H1 (cell line): ENCODE data around the gene INTS15. TPM values are rescaled to one million over a fixed set of nuclear protein-coding genes. Genes with fewer than 3 reads are reported as not detected.

Experiments
- CTCF ChIA-PET: fragments of 300-600 bp; sonication (Branson Sonifier 250); formaldehyde crosslinking; loops from one replicate; lab custom pipeline; 2021; ENCODE audit not compliant: partially characterized antibody; lab: Charles Lee
- POLR2A ChIA-PET: fragments of 300-600 bp; sonication (Branson Sonifier 250); formaldehyde crosslinking; loops from one replicate; lab custom pipeline; 2021; ENCODE audit warnings: inconsistent platforms; ENCODE audit not compliant: partially characterized antibody; lab: Charles Lee
- DNase-seq, 2 experiments: peaks; one replicate each; pipeline versions ENCODE4 v3.0.0 to v3.0.0-alpha.2; 2010 to 2022; ENCODE audit warnings: low spot score in 2 of 2, low read depth in 1 of 2, mixed read lengths in 1 of 2
- FAIRE-seq: peaks from 2 replicates; lab custom pipeline; 2011; peaks lifted over from hg19 to GRCh38; lab: Jason Lieb, UNC
- H2AFZ ChIP-seq: 2 replicates; pipeline ENCODE4 v1.8.1; 2012; ENCODE audit warnings: low read length, inconsistent platforms
- H2AK5ac ChIP-seq: 2 replicates; pipeline ENCODE4 v1.6.1; 2013; ENCODE audit warnings: low read depth, low read length
- H2BK120ac ChIP-seq: replicated peaks from 2 replicates; pipeline ENCODE3; 2013; ENCODE audit warnings: low read depth, low read length, inconsistent platforms
- H2BK12ac ChIP-seq: 2 replicates; pipeline ENCODE4 v1.6.1; 2013; ENCODE audit warnings: low read depth, low read length
- H2BK15ac ChIP-seq: 2 replicates; pipeline ENCODE4 v1.6.1; 2013; ENCODE audit warnings: low read length
- H2BK20ac ChIP-seq: 2 replicates; pipeline ENCODE4 v1.6.1; 2013; ENCODE audit warnings: low read length
- H2BK5ac ChIP-seq: 2 replicates; pipeline ENCODE4 v1.6.1; 2013; ENCODE audit warnings: low read depth, low read length
- H3K14ac ChIP-seq: 2 replicates; pipeline ENCODE4 v1.6.1; 2013; ENCODE audit warnings: inconsistent platforms; ENCODE audit not compliant: insufficient read length
- H3K18ac ChIP-seq: 2 replicates; pipeline ENCODE4 v1.6.1; 2013; ENCODE audit warnings: low read length; ENCODE audit errors: extremely low read depth
- H3K23ac ChIP-seq: 2 replicates; pipeline ENCODE4 v1.6.1; 2013; ENCODE audit warnings: inconsistent platforms; ENCODE audit not compliant: insufficient read length
- H3K23me2 ChIP-seq: 2 replicates; pipeline ENCODE4 v1.6.1; 2013; ENCODE audit warnings: low read depth, low read length
- H3K27ac ChIP-seq: 2 replicates; pipeline ENCODE4 v1.6.1; 2011; ENCODE audit warnings: low read depth, low read length, inconsistent platforms
- H3K27me3 ChIP-seq, 4 experiments: replicated peaks in 1 of 4; 1 replicate in 1 of 4; 2 replicates in 3 of 4; pipeline versions ENCODE4 v1.6.1 to v1.8.1; 2011 to 2013; ENCODE audit warnings: low read length in 3 of 4, mild to moderate bottlenecking in 3 of 4, inconsistent platforms in 2 of 4, mixed read lengths in 2 of 4, moderate library complexity in 1 of 4; ENCODE audit not compliant: control insufficient read depth in 3 of 4, insufficient read depth in 3 of 4; ENCODE audit errors: extremely low read depth in 1 of 4
- H3K36me3 ChIP-seq, 4 experiments: 2 replicates each; pipeline versions ENCODE4 v1.6.1 to v1.8.1; 2011 to 2013; ENCODE audit warnings: mild to moderate bottlenecking in 4 of 4, low read length in 3 of 4, moderate library complexity in 2 of 4, control low read depth in 1 of 4, inconsistent platforms in 1 of 4; ENCODE audit not compliant: insufficient read depth in 4 of 4, control insufficient read depth in 2 of 4
- H3K4ac ChIP-seq: replicated peaks from 2 replicates; pipeline ENCODE3; 2013; ENCODE audit warnings: low read length, low read depth, mixed read lengths, inconsistent platforms; ENCODE audit not compliant: insufficient read length
- H3K4me1 ChIP-seq, 4 experiments: replicated peaks in 1 of 4; 1 replicate in 1 of 4; 2 replicates in 3 of 4; pipeline versions ENCODE4 v1.6.1 to v1.8.1; 2011 to 2013; ENCODE audit warnings: low read length in 3 of 4, inconsistent platforms in 2 of 4, mixed read lengths in 1 of 4; ENCODE audit not compliant: insufficient read depth in 4 of 4, control insufficient read depth in 3 of 4
- H3K4me2 ChIP-seq, 2 experiments: 2 replicates each; pipeline versions ENCODE4 v1.6.1 to v1.8.1; 2011 to 2013; ENCODE audit warnings: low read depth in 2 of 2, low read length in 2 of 2, control low read depth in 1 of 2, inconsistent platforms in 1 of 2, mild to moderate bottlenecking in 1 of 2; ENCODE audit not compliant: insufficient read depth in 1 of 2
- H3K4me3 ChIP-seq, 4 experiments: fragments of 200-600, 300-600 bp in 1 of 4; sonication (generic), shearing (Covaris generic), sonication (Bioruptor Twin) in 1 of 4; 2 replicates each; pipeline versions ENCODE4 v1.5.1 to v1.8.1; 2011 to 2016; ENCODE audit warnings: low read length in 4 of 4, low read depth in 3 of 4, control low read depth in 2 of 4, inconsistent platforms in 2 of 4, mild to moderate bottlenecking in 2 of 4, mixed read lengths in 1 of 4, moderate library complexity in 1 of 4; ENCODE audit not compliant: insufficient read depth in 2 of 4; ENCODE audit errors: extremely low read depth in 1 of 4
- H3K56ac ChIP-seq: replicated peaks from 2 replicates; pipeline ENCODE3; 2013; ENCODE audit warnings: low read depth, mild to moderate bottlenecking, mixed read lengths, low read length, inconsistent platforms; ENCODE audit not compliant: insufficient read length
- H3K79me1 ChIP-seq: 2 replicates; pipeline ENCODE4 v1.6.1; 2013; ENCODE audit warnings: low read depth, low read length, control low read depth
- H3K79me2 ChIP-seq, 2 experiments: 2 replicates each; pipeline versions ENCODE4 v1.6.1 to v1.8.1; 2012 to 2013; ENCODE audit warnings: low read length in 2 of 2, mild to moderate bottlenecking in 2 of 2, inconsistent platforms in 1 of 2; ENCODE audit not compliant: insufficient read depth in 2 of 2, control insufficient read depth in 1 of 2
- H3K9ac ChIP-seq, 4 experiments: replicated peaks in 1 of 4; 1 replicate in 1 of 4; 2 replicates in 3 of 4; pipeline versions ENCODE4 v1.6.1 to v1.8.1; 2011 to 2013; ENCODE audit warnings: low read depth in 3 of 4, low read length in 3 of 4, control low read depth in 2 of 4, mild to moderate bottlenecking in 2 of 4, moderate library complexity in 2 of 4, inconsistent platforms in 1 of 4; ENCODE audit errors: extremely low read depth in 1 of 4
- H3K9me3 ChIP-seq, 2 experiments: 2 replicates each; pipeline versions ENCODE4 v1.6.1 to v1.8.1; 2012 to 2013; ENCODE audit warnings: mild to moderate bottlenecking in 2 of 2, moderate library complexity in 2 of 2, control low read depth in 1 of 2, inconsistent platforms in 1 of 2, low read depth in 1 of 2, low read length in 1 of 2, mixed read lengths in 1 of 2; ENCODE audit not compliant: insufficient read depth in 2 of 2
- H4K20me1 ChIP-seq, 2 experiments: replicated peaks in 1 of 2; 2 replicates each; pipeline versions ENCODE3 to v1.8.1; 2011 to 2013; ENCODE audit warnings: inconsistent platforms in 2 of 2, low read length in 2 of 2, mild to moderate bottlenecking in 1 of 2; ENCODE audit not compliant: insufficient read depth in 2 of 2, control insufficient read depth in 1 of 2
- H4K5ac ChIP-seq: 2 replicates; pipeline ENCODE4 v1.6.1; 2013; ENCODE audit warnings: low read length, low read depth, mixed read lengths, inconsistent platforms; ENCODE audit not compliant: insufficient read length
- H4K8ac ChIP-seq: 2 replicates; pipeline ENCODE4 v1.8.0; 2013; ENCODE audit warnings: mild to moderate bottlenecking, moderate library complexity, low read length, inconsistent platforms; ENCODE audit not compliant: insufficient read depth; ENCODE audit errors: extremely low read depth
- H4K91ac ChIP-seq: replicated peaks from 2 replicates; pipeline ENCODE3; 2013; ENCODE audit warnings: low read length, mixed read lengths, inconsistent platforms; ENCODE audit not compliant: insufficient read length
- BRCA1 ChIP-seq: IDR thresholded peaks from 2 replicates; pipeline ENCODE4 v1.6.1; 2012; ENCODE audit warnings: low read depth, low read length, improper control_type of control experiment
- GTF2F1 ChIP-seq: IDR thresholded peaks from 2 replicates; pipeline ENCODE4 v1.6.1; 2012; ENCODE audit warnings: low read depth, low read length, improper control_type of control experiment, borderline replicate concordance
- HDAC2 ChIP-seq, 2 experiments: fragments of 300-600 bp in 1 of 2; sonication (generic) in 1 of 2; IDR thresholded peaks; 2 replicates each; pipeline ENCODE4 v1.6.1; 2011 to 2012; ENCODE audit warnings: low read depth in 2 of 2, low read length in 2 of 2, mild to moderate bottlenecking in 2 of 2, moderate library complexity in 2 of 2, borderline replicate concordance in 1 of 2, inconsistent platforms in 1 of 2
- POLR2A ChIP-seq, 2 experiments: IDR thresholded peaks; 1 replicate in 1 of 2; 2 replicates in 1 of 2; pipeline ENCODE4 v1.6.1; 2011; ENCODE audit warnings: low read depth in 2 of 2, low read length in 2 of 2, mild to moderate bottlenecking in 2 of 2; ENCODE audit errors: control extremely low read depth in 1 of 2
- RAD21 ChIP-seq, 2 experiments: IDR thresholded peaks in 1 of 2; conservative IDR thresholded peaks in 1 of 2; 2 replicates each; pipeline ENCODE4 v1.6.1; 2011; ENCODE audit warnings: low read depth in 2 of 2, low read length in 2 of 2, improper control_type of control experiment in 1 of 2, inconsistent platforms in 1 of 2, mild to moderate bottlenecking in 1 of 2, moderate library complexity in 1 of 2
- TAF1 ChIP-seq: IDR thresholded peaks from 2 replicates; pipeline ENCODE4 v1.6.1; 2011; ENCODE audit warnings: mild to moderate bottlenecking, low read depth, low read length
- TBP ChIP-seq: IDR thresholded peaks from 2 replicates; pipeline ENCODE4 v1.6.1; 2011; ENCODE audit warnings: low read depth, low read length, improper control_type of control experiment
- WGBS, 2 experiments: shearing (Covaris generic) in 1 of 2; methylation state at CpG; one replicate each; pipeline versions ENCODE4 v1.1.6 to v1.1.7; 2013 to 2015; ENCODE audit warnings: low lambda C conversion rate in 2 of 2, mixed read lengths in 2 of 2, inconsistent platforms in 1 of 2, low coverage in 1 of 2, missing lambda C conversion rate in 1 of 2; ENCODE audit not compliant: insufficient replicate concordance in 2 of 2, insufficient coverage in 1 of 2, insufficient read length in 1 of 2; ENCODE audit errors: extremely low coverage in 1 of 2, missing lambda C conversion rate in 1 of 2; 5-methylcytosine and 5-hydroxymethylcytosine counted together
- long read RNA-seq, 2 experiments: library from RNA in 1 of 2; library from capped mRNA in 1 of 2; stranded (forward); transcript quantifications; one replicate each; pipeline ENCODE4 v2.0.0, GENCODE V29; 2021; ENCODE audit warnings: inconsistent platforms in 1 of 2
- polyA minus RNA-seq, 3 experiments: library from RNA; depleted of rRNA, polyadenylated mRNA; stranded (reverse); fragments of >200 nt; gene quantifications; 1 replicate in 2 of 3; 2 replicates in 1 of 3; pipeline ENCODE4 v1.2.3, GENCODE V29; 2011
- polyA plus RNA-seq, 7 experiments: library from polyadenylated mRNA; depleted of rRNA in 3 of 7; stranded (reverse) in 5 of 7; unstranded in 2 of 7; fragments of >200 nt in 5 of 7; fragments of 200-250 nt in 2 of 7; gene quantifications; 1 replicate in 5 of 7; 2 replicates in 1 of 7; 4 replicates in 1 of 7; pipeline versions ENCODE4 v1.2.1 to v1.2.3, GENCODE V29; 2011 to 2013; ENCODE audit warnings: missing spikeins in 2 of 7, mixed read lengths in 2 of 7
- total RNA-seq: library from RNA; stranded (reverse); fragmentation: NEBNext Ultra II Directional; extraction: Animal tissue kit (Norgen Biotek cat#: 25700); gene quantifications from 2 replicates; pipeline ENCODE4 v1.2.1, GENCODE V29; 2021

The INTS15 gene
- total RNA-seq (25.7 and 26.1 TPM in 2 replicates), polyA plus RNA-seq (2011; rRNA removed) (23.0 and 37.3 TPM in 2 replicates), polyA minus RNA-seq (2011; rRNA and poly(A)+ RNA removed) (12.6 and 15.0 TPM in 2 replicates)
- 21.9 TPM for polyA plus RNA-seq (2011; cell fraction: cytosol; rRNA removed)
- 30.1 TPM for polyA plus RNA-seq (2011; cell fraction: nucleus; rRNA removed)
- 18.8 to 22.4 TPM (median 19.7 TPM) in 4 replicates for polyA plus RNA-seq (2012, experiment 1 of 2)
- 26.1 TPM for polyA plus RNA-seq (2012, experiment 2 of 2)
- polyA plus RNA-seq (2013, experiment 1 of 2) = 18.3 TPM
- polyA plus RNA-seq (2013, experiment 2 of 2) = 18.0 TPM
- polyA minus RNA-seq (2011; cell fraction: cytosol; rRNA and poly(A)+ RNA removed) = 18.3 TPM
- polyA minus RNA-seq (2011; cell fraction: nucleus; rRNA and poly(A)+ RNA removed) = 12.6 TPM
- long read RNA-seq, experiment 1, transcript C7orf26-201 (6 exons, 2,182 nt) = major isoform, 6 of 17 reads
- long read RNA-seq, experiment 1, partial matches to known transcripts = 4 of 17 reads
- long read RNA-seq, experiment 1, other reads (novel, unspliced or antisense) = 7 of 17 reads
- long read RNA-seq, experiment 2, partial matches to known transcripts = 1 of 1 reads
- long read RNA-seq, experiment 2, other reads (novel, unspliced or antisense) = 0 of 1 reads

GRCh38 chr7:6589829-6590644 lies at the start of gene INTS15:
INTS15 (plus strand) TSS chr7:6590021; CDS start chr7:6590284, 263 bp downstream.
- Histone ChIP-seq H3K4me3 (peak within 1 kb of the TSS; percentile 77 to 86 (median 80)), H3K79me2 (no peaks in the 10 kb centered on the region), H2BK20ac (no peak within 1 kb of the TSS), H3K23ac (no peak within 1 kb of the TSS), H3K4me2 (peak within 1 kb of the TSS; percentile 74 to 78), H3K4me1 (peaks cover 0 to 3% (median 0%) of the 10 kb centered on the region in 4 experiments; a peak in 1 of 7 replicates), H4K8ac (peak within 1 kb of the TSS; percentile 83), H3K27ac (no peak within 1 kb of the TSS), H3K56ac (peak within 1 kb of the TSS; percentile 9), H3K27me3 (no peaks in the 10 kb centered on the region), H3K9me3 (no peaks in the 10 kb centered on the region), H2BK15ac (no peak within 1 kb of the TSS), H3K23me2 (no peaks in the 10 kb centered on the region; the same call in 1 of the 2 replicates), H2AK5ac (no peak within 1 kb of the TSS), H3K36me3 (peaks cover 2 to 38% (median 10%) of the 10 kb centered on the region in 4 experiments; a peak in 7 of 8 replicates), H2BK12ac (no peak within 1 kb of the TSS), H2BK5ac (peak within 1 kb of the TSS; percentile 48; the same call in 1 of the 2 replicates), H3K9ac (peak within 1 kb of the TSS; percentile 66 to 82 (median 73)), H2BK120ac (no peak within 1 kb of the TSS), H3K14ac (no peak within 1 kb of the TSS), H3K79me1 (no peaks in the 10 kb centered on the region; the same call in 1 of the 2 replicates), H4K20me1 (peaks cover 0 to 3% of the 10 kb centered on the region in 2 experiments), H2AFZ (peak within 1 kb of the TSS; percentile 54; the same call in 1 of the 2 replicates), H4K91ac (no peak within 1 kb of the TSS), H3K4ac (no peak within 1 kb of the TSS), H4K5ac (peak within 1 kb of the TSS; percentile 13), H3K18ac (peak within 1 kb of the TSS; percentile 5)
- ChIA-PET CTCF (interaction anchor here (0.6 to 4.3 kb wide), 13 partner anchors 9 to 78 kb away, joined by 3 to 16 read pairs (median 4); no protein-coding TSS in a partner anchor), POLR2A (interaction anchor here (0.7 to 4.5 kb wide), 11 partner anchors 9 to 90 kb away, joined by 3 to 25 read pairs (median 3); partner anchors contain the start of genes ZDHHC4 and ZNF853)
- peak in 1 of 2 experiments; percentile 87 for DNase-seq
- WGBS, 2 experiments = 2% methylated on average over 65 of the region's 107 CpGs; no CpG with 5 or more reads in 1 of the 2 experiments
- no peak for FAIRE-seq
- TF ChIP-seq TAF1 (peak; percentile 97), GTF2F1 (peak; percentile 77; the same call in 1 of the 2 replicates), TBP (peak; percentile 78; the same call in 1 of the 2 replicates), POLR2A (IDR thresholded peaks at IDR 0.05; ENCODE audit: control extremely low read depth in 1 of 2, low read depth in 2 of 2, low read length in 2 of 2) (peak; percentile 83 to 90), BRCA1 (no peak), RAD21 (IDR thresholded peaks at IDR 0.05 in 1 of 2, conservative IDR thresholded peaks at IDR 0.05 in 1 of 2; ENCODE audit: low read depth in 2 of 2, low read length in 2 of 2) (peak in 1 of 2 experiments; percentile 56; a peak in 2 of 4 replicates), HDAC2 (IDR thresholded peaks at IDR 0.05; ENCODE audit: borderline replicate concordance in 1 of 2, low read depth in 2 of 2, low read length in 2 of 2) (0 out of 4 replicates have a peak, but pooled peaks of 1 of the 2 experiments have one; percentile 72)
